GM19099 (cell line): ENCODE data around the gene ADAM12.

ENCODE experiments used
- POLR2A ChIP-seq: IDR thresholded peaks from 3 replicates; pipeline ENCODE4 v1.6.1; 2011; ENCODE audit warnings: low read depth; ENCODE audit not compliant: insufficient read length; ENCODE audit errors: extremely low read depth

Gene ADAM12

GRCh38 chr10:126227762-126228134 lies 160.5 kb downstream of the ADAM12 start:
- no peak for TF ChIP-seq POLR2A

- no peak for TF ChIP-seq POLR2A
Observed at GRCh38 chr10:126226988-126227761, 161.1 kb downstream of the ADAM12 start.

- no peak for TF ChIP-seq POLR2A
Observed at GRCh38 chr10:126226205-126226604, 162.1 kb downstream of the ADAM12 start.

DNA sequence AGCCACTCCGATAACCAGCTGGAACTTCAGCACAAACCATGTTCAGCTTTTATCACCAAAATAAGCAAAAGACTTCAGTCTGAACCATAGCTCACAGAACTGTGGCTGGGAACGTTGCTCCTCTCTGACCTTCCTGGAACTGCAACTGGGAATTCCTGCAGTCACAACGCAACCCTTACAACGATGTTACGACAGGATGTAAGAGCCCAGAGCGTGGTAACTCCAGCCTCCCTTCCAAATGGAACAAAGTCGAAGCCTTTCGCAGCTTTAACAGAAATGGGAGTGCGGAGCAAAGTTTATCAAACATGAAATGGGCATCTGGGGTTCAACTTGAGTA lies 162.6 kb downstream of the ADAM12 start:
- TF ChIP-seq POLR2A: no peak

GRCh38 chr10:126224967-126225671 lies 163.2 kb downstream of the ADAM12 start:
- no peak for TF ChIP-seq POLR2A

- TF ChIP-seq POLR2A: no peak
Observed at GRCh38 chr10:126223512-126224067, 164.7 kb downstream of the ADAM12 start.

DNA sequence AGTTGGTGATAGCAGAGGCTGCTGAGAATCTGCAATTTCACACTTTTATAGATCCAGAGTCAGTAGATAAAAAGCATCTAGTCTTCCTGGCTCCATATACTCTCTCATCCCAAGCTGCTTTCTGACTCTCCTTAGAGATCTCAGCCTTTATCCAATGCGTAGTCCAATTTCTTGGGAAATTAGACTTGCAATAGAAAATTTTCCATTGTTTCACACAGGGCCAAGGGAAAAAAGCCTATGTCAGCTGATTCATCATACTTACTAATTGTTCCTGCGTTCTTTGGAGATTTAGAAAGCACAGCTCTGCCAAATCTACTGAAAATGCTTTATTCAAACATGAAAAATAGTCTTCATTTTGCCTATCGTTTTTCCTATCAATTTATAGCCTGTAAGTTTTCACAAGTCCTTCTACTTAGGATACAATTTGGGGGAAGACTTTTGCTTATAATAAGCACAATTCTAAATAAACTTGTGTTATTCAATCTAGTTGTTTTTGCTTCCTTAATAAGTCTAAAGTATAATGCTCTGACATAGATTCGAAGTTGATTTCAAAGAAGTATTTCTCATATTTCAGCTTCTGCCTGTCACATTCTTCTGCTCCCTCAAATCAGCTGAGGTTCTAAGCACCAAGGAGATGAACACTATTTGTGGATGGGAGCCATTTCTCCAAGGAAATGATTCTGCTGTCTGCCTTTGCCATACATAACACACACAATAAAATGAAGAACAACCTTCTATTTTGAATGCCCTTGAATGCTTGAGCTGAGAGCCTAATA lies 165.4 kb downstream of the ADAM12 start:
- TF ChIP-seq POLR2A: no peak

- TF ChIP-seq POLR2A: no peak
Observed at GRCh38 chr10:126221874-126222273, 166.4 kb downstream of the ADAM12 start.

DNA sequence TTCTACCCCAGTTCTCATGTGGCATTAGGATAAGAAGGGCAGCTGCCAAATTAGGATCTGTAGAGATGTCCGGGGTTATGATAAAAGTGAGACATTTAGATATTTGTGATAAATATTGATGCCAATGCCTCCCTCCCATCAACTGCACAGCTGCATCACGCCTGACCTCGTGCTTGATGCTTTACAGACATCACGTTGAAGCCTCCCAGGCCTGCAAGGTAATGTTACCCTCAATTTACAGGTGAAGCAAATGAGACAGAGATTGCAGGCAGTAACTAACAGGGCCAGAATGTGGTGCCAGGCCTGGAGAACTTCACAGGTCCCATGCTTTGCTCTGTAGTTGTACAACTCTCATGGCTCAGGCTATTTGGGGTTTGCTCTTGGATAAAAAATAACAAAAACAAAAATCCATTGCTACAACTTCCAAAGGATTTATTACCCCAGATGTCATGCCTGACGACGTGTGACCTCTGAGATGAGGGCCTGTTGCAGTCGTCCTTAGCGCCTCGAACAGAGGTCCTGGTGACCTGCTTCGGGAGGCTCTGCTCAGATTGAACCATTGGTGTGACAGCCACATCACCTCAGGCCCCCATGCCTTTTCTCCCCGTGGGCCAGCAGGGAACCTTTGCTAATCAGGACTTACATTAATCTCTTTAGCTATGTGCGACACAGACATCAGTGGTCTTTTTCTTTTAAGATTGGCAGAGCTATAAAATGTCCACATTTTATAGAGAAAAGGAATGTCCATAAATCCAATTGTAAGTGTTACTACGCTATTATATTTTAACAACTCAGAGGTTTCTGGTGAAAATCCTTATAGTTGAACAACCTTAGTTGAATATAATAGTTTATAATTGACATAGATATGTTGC lies 169.3 kb downstream of the ADAM12 start:
- no peak for TF ChIP-seq POLR2A

DNA sequence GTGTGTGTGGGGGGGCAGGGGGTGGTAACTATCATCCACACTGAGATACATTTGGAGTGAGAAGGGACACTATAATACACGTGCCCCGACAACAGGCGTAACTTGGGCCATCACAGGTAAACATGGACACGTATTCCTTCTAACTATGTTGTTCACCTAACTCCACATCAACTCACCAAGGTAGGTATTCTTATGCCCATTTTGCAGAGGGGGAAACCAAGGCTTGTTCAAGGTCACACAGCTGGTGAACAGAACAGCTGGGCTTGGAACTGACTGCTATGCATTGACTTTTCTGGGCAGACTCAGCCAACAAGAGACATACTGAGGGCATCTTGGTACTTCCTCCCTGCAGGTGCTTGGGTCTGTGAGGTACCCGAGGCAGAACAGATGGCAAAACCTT lies 170.1 kb downstream of the ADAM12 start:
- no peak for TF ChIP-seq POLR2A

DNA sequence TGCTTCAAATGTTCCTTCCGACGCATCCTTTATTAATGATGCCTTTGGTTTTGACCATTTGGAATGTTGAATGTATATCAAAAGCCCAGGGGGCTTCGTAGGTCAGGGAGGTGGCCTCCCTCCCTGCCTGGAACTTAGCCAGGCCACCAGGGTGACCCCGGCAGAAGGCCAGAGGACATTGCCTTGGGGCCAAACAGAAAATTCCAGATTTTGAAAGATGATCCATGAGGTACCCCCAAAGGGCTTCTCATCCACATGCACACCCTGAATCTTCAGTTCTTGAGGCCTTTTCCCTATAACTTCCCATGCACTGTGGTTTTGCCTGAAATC lies 171.7 kb downstream of the ADAM12 start:
- TF ChIP-seq POLR2A: no peak

- TF ChIP-seq POLR2A: no peak
Observed at GRCh38 chr10:126215746-126216631, 172.3 kb downstream of the ADAM12 start.

- TF ChIP-seq POLR2A: no peak
Observed at GRCh38 chr10:126214679-126215078, 173.6 kb downstream of the ADAM12 start.

DNA sequence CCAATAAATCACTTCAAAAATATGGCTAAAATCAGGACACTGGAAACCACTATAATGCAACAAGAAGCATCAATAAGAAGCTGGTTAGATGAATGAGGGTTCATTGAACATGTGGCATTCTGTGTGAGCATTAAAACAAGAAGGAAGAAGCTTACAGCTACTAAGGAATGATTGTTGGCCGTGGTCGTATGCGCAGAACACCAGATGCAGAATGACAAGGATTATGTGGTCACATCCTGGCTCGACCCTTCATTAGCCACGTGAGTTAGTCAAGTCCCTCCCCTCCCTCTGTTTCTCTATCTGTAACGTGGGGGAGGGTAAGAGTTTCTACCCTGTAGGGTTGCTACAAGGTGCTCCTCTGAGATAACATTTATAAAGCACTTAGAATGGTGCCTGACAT lies 174.3 kb downstream of the ADAM12 start:
- TF ChIP-seq POLR2A: no peak
